AG08395 (cell line): ENCODE data around the gene STK35.

Source experiments
- DNase-seq: peaks from one replicate; pipeline ENCODE4 v3.0.0; 2012; ENCODE audit warnings: mixed read lengths, low spot score

Gene STK35

GRCh38 chr20:2101057-2101864, at the start of gene STK35:
Gene STK35 (plus strand): TSS chr20:2101827. CDS start chr20:2101882, 55 bp downstream.
- DNase-seq, result peak; percentile 77

- no peak for DNase-seq
Measured at GRCh38 chr20:2051946-2052345, 49.7 kb upstream of the STK35 start.

GRCh38 chr20:2052741-2053140, 48.9 kb upstream of the STK35 start:
- no peak for DNase-seq

DNA sequence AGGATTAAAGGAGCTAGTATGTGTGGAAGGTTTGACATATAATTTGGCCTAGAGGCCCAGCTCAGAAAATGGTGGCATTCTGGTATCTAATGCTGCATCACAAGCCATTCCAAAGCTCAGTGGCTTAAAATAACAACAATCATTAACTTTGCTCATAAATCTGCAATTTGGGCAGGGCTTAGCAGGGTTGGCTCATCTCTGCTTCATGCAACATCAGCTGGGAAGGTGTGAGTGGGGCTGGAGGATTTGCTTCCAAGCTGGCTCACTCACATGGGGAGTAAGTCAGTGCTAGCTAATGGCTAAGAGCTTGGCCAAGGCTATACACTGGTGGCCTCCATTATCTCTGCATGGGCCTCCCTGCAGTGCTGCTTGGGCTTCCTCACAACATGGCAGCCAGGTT, 48.0 kb upstream of the STK35 start:
- no peak for DNase-seq

DNA sequence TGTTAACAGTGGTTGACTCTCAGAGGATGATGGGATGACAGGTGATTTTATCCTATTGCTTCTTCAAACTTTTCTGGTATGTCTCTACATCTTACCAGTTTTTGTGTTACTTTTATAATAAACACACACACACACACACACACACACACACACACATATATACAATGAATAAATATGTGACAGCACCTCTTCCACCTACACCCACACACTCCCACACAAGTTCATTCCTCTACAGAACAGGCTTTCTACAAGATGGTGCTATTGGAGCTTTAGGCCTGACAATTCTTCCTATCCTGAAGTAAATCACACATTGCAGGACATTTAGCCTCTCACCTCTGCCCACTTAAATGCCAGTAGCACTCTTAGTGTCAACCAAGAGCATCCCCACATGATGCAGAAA, 46.7 kb upstream of the STK35 start:
- DNase-seq, result no peak

GRCh38 chr20:2059411-2059810, 42.2 kb upstream of the STK35 start:
- no peak for DNase-seq

- DNase-seq, result no peak
Measured at GRCh38 chr20:2065099-2065498, 36.5 kb upstream of the STK35 start.

DNA sequence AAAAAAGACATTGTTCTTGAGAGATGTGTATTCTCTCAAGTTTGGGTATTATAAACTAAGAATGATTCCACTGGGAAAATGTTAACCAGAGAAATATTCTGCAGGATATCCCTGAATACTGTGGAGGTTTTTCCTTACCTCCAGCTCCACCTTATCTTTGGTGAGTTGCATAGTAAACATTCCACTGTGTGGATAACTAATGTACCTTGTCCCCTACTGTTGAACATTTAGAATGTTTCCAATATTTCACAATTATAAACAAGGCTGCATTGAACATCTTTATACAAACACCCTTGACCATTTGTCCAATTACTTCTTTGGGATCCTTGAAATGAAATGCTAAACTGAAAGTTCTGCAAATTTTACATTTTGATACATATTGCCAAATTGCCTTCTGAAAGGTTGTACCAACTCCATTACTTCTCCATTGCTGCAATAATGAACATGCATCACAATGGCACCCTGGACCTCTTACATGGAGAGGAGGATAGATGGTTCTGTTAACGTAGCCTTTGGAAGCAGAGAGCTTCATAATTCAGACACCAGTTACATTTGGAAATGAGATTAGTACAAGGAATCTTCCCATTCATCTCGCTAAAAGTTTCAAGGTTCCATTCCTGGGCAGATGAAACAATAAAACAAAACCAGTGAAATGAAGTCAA, 35.0 kb upstream of the STK35 start:
- no peak for DNase-seq

DNA sequence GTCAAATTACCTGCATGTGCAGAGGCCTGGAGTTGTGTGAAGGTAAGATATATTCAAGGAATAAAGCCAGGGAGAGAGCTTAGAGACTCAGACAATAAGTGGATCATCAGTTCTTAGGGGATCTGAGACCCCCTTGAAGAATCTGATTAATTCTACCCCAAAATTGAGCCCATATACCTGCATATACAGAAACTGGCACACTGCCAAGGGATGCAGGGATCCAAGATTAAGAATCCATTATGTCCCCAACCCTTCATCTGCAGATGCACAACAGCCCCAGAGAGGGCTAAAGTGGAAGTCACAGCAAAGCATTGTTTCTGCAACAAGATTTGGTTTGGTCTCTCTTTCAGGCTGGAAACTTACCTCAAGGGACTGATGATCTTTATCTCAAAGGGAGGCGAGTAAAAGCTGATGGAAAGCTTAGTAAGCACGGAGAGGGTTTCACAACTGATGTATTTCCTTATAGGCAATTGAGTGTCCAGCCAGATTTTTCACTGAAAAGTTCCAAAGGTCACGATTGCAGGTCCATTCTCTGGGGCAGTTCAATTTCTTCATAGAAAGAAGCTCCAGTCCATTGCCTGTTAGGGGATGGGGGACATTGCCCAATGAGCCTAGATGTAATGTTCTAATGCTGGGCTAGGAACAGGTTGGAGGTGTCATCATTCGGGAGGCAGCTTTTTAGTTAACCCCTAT, 20.9 kb upstream of the STK35 start:
- DNase-seq, result no peak

DNA sequence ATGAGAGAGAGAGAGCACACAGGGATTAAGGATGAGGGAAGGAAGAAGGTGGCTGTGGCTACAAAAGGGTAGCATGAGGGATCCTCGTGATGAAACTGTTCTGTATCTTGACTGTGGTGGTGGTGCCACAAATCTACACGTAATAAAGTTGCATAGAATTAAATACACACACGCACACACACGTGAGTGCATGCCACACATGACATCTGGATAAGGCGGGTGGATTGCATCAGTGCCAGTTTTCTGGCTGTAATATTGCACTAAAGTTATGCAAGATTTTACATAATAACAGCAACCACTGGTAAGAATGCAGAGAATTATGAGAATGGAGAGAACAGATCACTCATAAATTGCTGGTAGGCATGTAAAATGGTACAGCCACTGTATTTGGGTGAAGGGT, 16.9 kb upstream of the STK35 start:
- DNase-seq, result peak; percentile 34

GRCh38 chr20:2086177-2086979, 15.2 kb upstream of the STK35 start:
- DNase-seq, result peak; percentile 37

DNA sequence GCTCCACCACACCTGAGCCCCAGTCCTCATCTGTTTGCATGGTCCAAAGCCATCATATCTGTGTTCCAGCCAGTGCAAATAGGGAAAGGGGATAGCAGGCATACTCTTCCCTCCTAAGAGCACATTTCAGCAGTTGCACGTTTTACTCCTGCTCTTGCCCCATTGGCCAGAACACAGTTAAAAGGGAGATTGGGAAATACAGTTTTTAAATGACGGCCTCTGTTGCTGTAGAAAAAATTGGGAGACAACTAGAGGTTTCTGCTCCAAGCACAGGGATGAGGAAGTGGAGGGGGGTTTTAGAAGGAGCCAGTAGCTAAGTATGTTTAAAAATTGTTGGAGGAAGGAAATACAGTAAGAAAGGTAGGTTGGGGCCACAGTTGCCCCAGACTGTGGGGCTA, 14.6 kb upstream of the STK35 start:
- DNase-seq, result no peak

- DNase-seq, result no peak
Measured at GRCh38 chr20:2088891-2089290, 12.7 kb upstream of the STK35 start.

GRCh38 chr20:2089447-2089846, 12.2 kb upstream of the STK35 start:
- DNase-seq, result no peak

- no peak for DNase-seq
Measured at GRCh38 chr20:2093159-2093781, 8.4 kb upstream of the STK35 start.

DNA sequence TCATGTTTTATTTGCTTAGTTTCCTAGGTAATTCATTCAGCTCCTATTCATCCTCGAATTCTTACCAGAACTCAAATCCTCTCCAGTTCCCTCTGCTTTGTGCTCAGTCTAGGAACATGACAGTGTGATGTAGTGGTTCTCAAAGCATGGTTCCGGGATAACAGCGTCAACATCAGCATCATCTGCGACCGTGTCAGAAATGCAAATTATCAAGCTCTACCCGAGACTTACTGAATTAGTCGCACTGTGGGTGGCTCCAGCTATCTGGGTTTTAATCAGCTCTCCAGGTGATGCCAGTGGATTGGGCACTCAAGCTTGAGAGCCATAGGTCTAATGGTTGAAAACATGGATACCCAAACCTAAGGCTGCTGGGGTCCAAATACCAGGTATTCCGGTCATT, 7.7 kb upstream of the STK35 start:
- DNase-seq, result no peak

- peak; percentile 94 for DNase-seq
Measured at GRCh38 chr20:2101865-2102584, 398 bp downstream of the STK35 start.

DNA sequence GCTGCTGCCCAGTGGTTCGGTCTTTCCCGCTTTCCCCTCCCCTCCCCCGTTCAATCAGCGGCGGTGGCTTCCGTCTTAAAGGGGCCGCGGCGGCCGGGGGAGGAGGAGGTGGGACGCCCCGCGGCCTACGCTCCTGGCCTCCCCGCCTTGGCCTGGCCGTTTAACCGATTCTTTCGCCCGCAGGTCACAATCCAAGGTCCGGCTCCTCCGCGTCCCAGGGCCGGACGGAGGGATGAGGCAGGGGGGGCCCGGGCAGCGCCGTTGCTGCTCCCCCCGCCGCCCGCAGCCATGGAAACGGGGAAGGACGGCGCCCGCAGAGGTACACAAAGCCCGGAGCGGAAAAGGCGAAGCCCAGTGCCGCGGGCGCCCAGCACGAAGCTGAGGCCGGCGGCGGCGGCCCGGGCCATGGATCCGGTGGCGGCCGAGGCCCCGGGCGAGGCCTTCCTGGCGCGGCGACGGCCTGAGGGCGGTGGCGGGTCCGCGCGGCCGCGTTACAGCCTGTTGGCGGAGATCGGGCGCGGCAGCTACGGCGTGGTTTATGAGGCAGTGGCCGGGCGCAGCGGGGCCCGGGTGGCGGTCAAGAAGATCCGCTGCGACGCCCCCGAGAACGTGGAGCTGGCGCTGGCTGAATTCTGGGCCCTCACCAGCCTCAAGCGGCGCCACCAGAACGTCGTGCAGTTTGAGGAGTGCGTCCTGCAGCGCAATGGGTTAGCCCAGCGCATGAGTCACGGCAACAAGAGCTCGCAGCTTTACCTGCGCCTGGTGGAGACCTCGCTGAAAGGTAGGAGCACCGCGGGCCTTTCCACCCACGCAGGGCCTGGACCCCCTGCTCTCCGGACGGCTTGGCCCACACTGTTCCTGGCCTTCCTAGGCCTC, 1.2 kb downstream of the STK35 start:
- DNase-seq, result peak; percentile 90

DNA sequence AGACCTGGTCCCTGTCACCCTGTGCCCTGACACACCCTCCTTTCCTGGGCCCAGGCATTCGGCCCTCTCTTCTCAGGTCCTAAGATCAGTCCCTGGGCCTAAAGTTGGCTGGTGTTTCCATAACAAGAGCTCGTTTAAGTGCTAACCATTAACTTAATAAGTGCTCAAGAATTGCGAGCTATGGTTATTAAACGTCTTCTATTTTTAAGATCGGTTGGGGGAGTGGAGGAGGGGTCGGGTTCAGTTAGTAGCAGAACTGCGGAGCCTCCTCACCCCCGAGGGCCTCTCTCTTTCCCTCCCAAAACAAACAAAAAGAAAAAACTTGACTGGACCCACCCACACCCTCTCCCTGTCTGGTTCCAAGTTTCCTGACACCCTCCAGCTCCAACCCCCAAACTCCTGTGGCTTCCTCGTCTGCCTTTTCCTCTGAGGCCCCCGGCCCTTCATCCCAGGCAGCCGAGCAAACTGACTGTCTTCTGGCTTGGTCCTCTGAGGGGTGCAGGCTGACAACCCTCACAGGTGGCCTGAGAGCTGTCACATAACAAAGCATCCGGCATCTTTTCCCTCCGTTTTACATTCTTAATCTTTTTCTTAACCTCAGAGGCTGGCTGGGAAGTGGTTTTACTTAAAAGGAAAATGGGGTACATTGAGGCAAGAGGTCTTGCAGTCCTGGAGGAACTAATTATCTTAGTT, 2.0 kb downstream of the STK35 start:
- DNase-seq, result no peak
